ENCODE data around the gene HIP1.
"Not testable (repeated sequence)": the region's sequence is repeated elsewhere in the genome, so short reads cannot be mapped to it uniquely, and the experiment has no call there.

HIP1 gene

DNA sequence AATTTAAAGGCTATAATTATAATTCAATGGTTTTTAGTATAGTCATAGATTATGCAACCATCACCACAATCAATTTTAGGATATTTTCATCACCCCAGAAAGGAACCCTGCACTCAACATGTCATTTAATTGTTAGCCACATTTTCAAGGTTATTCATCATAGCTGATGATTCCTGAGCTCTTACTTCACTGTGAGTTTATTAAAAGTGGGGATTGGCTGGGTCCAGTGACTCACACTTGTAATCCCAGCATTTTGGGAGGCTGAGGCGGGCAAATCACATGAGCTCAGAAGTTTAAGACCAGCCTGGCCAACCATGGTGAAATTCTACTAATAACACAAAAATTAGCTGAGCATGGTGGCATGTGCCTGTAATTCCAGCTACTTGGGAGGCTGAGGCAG is 32.5 kb upstream of the HIP1 start:
- TF ChIP-seq, protein P1, sequence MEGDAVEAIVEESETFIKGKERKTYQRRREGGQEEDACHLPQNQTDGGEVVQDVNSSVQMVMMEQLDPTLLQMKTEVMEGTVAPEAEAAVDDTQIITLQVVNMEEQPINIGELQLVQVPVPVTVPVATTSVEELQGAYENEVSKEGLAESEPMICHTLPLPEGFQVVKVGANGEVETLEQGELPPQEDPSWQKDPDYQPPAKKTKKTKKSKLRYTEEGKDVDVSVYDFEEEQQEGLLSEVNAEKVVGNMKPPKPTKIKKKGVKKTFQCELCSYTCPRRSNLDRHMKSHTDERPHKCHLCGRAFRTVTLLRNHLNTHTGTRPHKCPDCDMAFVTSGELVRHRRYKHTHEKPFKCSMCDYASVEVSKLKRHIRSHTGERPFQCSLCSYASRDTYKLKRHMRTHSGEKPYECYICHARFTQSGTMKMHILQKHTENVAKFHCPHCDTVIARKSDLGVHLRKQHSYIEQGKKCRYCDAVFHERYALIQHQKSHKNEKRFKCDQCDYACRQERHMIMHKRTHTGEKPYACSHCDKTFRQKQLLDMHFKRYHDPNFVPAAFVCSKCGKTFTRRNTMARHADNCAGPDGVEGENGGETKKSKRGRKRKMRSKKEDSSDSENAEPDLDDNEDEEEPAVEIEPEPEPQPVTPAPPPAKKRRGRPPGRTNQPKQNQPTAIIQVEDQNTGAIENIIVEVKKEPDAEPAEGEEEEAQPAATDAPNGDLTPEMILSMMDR (IDR thresholded peaks at IDR 0.05; ENCODE audit: low read length, missing control alignments): no peak
- H3K4me3 ChIP-seq (replicated peaks; ENCODE audit: low read depth, low read length): no peak overlapping the region
- peak; percentile 29 for DNase-seq (ENCODE audit: low read depth)

DNA sequence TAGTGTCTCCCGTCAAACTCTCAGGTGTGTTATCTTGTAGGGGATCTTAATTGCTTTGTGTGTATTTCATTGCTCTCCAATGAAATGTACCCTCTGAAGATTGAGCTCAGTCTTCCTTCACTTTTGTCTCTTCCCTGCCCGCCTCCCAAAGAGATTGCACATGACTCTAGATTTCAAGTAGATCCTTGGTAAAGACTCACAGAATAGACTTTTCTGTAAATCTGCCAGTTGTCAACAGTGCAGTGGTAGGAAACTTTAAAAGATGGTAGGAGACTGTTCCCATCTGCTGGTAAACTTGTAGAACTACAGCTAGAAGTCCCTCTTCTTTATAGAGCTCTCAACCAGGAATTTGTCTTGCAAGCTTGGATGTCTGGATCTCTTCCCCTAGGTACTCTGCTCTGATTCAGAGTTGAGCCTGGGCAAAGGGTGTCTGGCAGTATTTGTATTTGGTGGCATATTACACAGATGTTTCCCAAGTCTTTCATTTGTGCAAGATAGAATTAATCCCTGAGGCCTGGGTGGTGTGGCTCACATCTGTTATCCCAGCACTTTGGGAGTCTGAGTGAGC is 23.7 kb upstream of the HIP1 start:
- DNase-seq (ENCODE audit: low read depth): peak; percentile 85
- TF ChIP-seq, protein P1 (IDR thresholded peaks at IDR 0.05; ENCODE audit: low read length, missing control alignments): peak; percentile 78
- H3K4me3 ChIP-seq (replicated peaks; ENCODE audit: low read depth, low read length): no peak overlapping the region

DNA sequence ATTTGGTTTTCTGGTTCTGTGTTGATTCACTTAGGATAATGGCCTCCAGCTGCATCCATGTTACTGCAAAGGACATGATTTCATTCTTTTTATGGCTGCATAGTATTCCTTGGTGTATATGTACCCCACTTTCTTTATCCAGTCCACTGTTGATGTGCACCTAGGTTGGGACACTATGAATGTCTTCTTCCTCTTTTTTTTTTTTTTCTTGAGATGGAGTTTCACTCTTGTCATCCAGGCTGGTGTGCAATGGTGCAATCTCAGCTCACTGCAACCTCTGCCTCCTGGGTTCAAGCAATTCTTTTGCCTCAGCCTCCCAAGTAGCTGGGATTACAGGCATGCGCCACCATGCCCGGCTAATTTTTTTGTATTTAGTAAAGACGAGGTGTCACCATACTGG is 23.1 kb upstream of the HIP1 start:
- DNase-seq (ENCODE audit: low read depth); H3K4me3 ChIP-seq (replicated peaks; ENCODE audit: low read depth, low read length): not testable (repeated sequence)

DNA sequence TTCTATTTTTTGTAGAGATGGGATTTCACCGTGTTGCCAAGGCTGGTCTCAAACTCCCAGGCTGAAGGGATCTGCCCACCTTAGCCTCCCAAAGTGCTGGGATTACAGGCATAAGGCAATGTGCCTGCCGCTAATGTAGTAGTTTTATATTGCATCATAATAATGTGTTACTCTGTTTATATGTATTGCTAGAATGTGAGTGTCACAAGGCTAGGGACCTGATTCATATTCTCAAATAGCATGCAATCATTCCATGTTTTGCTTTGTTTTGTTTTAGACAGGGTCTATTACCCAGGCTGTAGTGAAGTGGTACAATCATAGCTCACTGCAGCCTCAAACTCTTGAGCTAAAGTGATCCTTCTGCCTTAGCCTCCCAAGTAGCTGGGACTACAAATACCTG is 19.8 kb upstream of the HIP1 start:
- H3K4me3 ChIP-seq (replicated peaks; ENCODE audit: low read depth, low read length): no peak overlapping the region
- TF ChIP-seq, protein P1 (IDR thresholded peaks at IDR 0.05; ENCODE audit: low read length, missing control alignments): no peak
- DNase-seq (ENCODE audit: low read depth): no peak

DNA sequence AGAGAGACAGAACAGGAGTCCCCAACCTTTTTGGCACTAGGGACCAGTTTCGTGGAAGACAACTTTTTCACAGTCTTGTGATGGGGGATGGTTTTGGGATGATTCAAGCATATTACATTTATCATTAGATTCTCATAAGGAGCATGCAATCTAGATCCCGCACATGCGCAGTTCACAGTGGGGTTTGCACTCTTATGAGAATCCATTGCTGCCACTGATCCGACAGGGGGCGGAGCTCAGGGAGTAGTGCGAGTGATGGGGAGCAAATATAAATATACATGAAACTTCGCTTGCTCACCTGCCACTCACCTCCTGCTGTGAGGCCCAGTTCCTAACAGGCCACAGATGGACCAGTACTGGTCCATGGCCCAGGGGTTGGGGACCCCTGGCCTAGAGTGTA is 19.1 kb upstream of the HIP1 start:
- TF ChIP-seq, protein P1 (IDR thresholded peaks at IDR 0.05; ENCODE audit: low read length, missing control alignments): no peak
- no peak overlapping the region for H3K4me3 ChIP-seq (replicated peaks; ENCODE audit: low read depth, low read length)
- DNase-seq (ENCODE audit: low read depth): no peak

DNA sequence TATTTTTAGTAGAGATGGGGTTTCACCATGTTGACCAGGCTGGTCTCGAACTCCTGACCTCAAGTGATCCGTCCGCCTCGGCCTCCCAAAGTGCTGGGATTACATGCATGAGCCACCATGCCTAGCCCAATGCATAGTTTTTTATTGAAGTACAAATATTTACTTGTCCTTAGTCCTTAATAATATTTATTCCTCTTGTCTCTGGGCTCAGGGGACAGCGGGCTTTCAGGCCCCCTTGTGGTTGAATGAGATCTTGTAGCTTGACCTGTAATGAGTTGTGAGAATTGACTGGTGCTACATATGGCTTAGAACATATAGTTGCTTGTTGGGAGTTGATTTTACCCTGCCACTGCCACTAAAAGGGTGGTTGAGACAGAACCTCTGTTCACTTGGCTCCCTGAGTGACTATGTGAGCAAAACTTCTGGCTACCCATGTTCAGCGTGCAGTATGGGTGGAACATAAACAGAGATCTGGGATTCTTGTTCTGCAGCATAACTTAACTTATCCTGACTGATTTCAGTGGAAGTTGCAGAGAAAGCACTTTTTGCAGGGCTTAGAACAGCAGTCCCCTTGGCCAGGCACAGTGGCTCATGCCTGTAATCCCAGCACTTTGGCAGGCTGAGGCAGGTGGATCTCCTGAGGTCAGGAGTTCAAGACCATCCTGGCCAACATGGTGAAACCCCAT is 18.4 kb upstream of the HIP1 start:
- DNase-seq (ENCODE audit: low read depth): peak; percentile 69
- TF ChIP-seq, protein P1 (IDR thresholded peaks at IDR 0.05; ENCODE audit: low read length, missing control alignments): peak; percentile 65
- no peak overlapping the region for H3K4me3 ChIP-seq (replicated peaks; ENCODE audit: low read depth, low read length)

DNA sequence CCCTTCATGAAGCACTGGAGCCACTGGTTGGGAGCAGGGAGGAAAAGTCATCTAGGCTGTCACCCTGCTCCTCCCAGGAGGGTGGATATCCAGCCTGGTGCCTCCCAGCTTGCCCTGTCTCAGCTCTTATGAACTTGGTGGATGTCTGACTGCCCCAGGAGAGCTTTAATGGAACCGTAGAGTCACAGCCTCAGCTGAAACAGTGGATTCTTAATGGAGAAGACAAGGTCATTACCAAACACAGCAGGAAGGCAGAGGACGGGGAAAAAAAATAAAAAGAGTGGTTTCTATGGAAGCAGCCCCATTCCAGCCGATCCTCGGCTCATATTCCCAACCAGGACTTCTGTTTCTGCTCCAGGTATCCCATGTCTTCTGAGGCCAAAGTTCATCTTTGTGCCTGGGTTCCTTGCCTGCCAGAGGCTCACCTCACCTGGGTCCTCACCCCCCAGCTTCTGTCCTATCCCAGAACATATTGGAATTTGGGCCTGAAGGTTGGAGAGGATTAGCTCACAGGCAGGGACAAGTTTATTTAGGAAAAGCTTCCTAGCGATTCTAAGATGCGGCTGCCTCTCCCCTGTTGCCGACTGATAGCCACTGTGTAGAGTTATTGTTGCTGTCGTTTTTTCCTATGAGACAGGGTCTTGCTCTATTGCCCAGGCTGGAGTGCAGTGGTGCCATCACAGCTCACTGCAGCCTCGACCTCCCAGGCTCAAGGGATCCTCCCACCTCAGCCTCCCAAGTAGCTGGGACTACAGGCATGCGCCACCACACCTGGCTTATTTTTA is 17.7 kb upstream of the HIP1 start:
- TF ChIP-seq, protein P1 (IDR thresholded peaks at IDR 0.05; ENCODE audit: low read length, missing control alignments): no peak
- no peak for DNase-seq (ENCODE audit: low read depth)
- no peak overlapping the region for H3K4me3 ChIP-seq (replicated peaks; ENCODE audit: low read depth, low read length)

All from fibroblast of pulmonary artery (primary cell).